IPS-18c (cell line): Measurements from ENCODE around the gene GTF3C6.
"Not testable (repeated sequence)": the region's sequence is repeated elsewhere in the genome, so short reads cannot be mapped to it uniquely, and the experiment has no call there.

ENCODE experiments used
- H3K4me3 ChIP-seq: 2 replicates; pipeline ENCODE4 v1.7.0; 2013; ENCODE audit warnings: low read depth, mild to moderate bottlenecking, low read length, moderate library complexity; ENCODE audit not compliant: insufficient read depth
- H3K9me3 ChIP-seq: one replicate; pipeline ENCODE4 v1.6.1; 2013; ENCODE audit warnings: mild to moderate bottlenecking, low read length, moderate library complexity; ENCODE audit not compliant: control insufficient read depth, insufficient read depth

Gene GTF3C6

GRCh38 chr6:111015389-111016124, 57.1 kb downstream of the GTF3C6 start:
- Histone ChIP-seq H3K9me3 (no peaks in the 10 kb centered on the region), H3K4me3 (no peak overlapping the region)

- not testable (repeated sequence) for H3K9me3 ChIP-seq, H3K4me3 ChIP-seq
Measured at GRCh38 chr6:111017241-111017640, 58.7 kb downstream of the GTF3C6 start.
